ENCODE measurements around the gene MRPS15.

DNA sequence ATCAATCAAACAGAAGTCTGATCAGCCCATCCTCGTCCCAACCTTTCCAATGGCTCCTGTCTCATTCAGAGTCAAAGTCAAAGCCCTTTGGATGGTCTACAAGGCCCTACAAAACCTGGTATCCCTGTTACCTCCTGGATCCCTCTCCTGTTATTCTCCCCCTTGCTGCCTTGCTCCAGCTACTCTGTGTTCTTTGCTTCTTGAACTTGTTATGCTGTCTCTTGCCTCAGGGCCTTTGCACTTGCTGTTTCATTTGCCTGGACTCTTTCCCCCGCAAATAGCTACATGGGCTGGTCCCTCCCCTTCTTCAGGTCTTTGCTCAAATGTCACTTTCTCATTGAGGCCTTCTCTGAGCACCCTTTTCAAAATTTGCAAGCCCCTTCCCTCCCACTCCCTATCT, 19.9 kb upstream of the MRPS15 start:
- TF ChIP-seq POLR2A (IDR thresholded peaks at IDR 0.05; ENCODE audit: low read depth, low read length) (no peak), POLR2AphosphoS5 (IDR thresholded peaks at IDR 0.05; ENCODE audit: insufficient read depth, low read depth, low read length) (no peak), EZH2 (IDR thresholded peaks at IDR 0.05; ENCODE audit: borderline replicate concordance, low read depth, low read length, severe bottlenecking) (no peak)
- TF ChIP-seq, protein P1, sequence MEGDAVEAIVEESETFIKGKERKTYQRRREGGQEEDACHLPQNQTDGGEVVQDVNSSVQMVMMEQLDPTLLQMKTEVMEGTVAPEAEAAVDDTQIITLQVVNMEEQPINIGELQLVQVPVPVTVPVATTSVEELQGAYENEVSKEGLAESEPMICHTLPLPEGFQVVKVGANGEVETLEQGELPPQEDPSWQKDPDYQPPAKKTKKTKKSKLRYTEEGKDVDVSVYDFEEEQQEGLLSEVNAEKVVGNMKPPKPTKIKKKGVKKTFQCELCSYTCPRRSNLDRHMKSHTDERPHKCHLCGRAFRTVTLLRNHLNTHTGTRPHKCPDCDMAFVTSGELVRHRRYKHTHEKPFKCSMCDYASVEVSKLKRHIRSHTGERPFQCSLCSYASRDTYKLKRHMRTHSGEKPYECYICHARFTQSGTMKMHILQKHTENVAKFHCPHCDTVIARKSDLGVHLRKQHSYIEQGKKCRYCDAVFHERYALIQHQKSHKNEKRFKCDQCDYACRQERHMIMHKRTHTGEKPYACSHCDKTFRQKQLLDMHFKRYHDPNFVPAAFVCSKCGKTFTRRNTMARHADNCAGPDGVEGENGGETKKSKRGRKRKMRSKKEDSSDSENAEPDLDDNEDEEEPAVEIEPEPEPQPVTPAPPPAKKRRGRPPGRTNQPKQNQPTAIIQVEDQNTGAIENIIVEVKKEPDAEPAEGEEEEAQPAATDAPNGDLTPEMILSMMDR (IDR thresholded peaks at IDR 0.05; ENCODE audit: extremely low read depth in 1 of 2, insufficient read depth in 1 of 2, low read depth in 1 of 2, low read length in 2 of 2): no peak

Data from endothelial cell of umbilical vein (primary cell).